HG03457 (cell line): ENCODE results near the gene GGNBP2.

Source experiments
- ATAC-seq: cut with Tn5 transposase; IDR thresholded peaks from one replicate; pipeline ENCODE4 v1.9.1; 2021; ENCODE audit warnings: moderate number of reproducible peaks; ENCODE audit not compliant: unreplicated experiment

The GGNBP2 gene

GRCh38 chr17:36515837-36516236 is 28.9 kb upstream of the GGNBP2 start:
- ATAC-seq: no peak

DNA sequence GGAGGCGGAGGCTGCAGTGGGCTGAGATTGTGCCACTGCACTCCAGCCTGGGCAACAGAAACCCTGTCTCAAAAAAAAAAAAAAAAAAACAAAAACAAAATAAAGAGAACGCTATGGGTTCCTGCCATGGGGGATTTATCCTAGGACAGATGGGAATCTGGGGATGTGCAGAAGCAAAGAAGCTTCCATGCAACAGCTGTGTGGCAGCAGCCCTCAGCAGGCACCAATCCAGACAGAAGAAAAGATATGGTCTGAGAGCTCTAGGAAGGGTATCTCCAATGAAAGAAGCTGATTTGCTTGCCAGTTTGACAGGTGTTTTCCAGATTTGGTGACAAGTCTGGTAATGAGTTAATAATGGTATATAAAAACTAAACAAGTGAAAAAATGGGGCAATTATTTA is 21.6 kb upstream of the GGNBP2 start:
- no peak for ATAC-seq

GRCh38 chr17:36524428-36524876 is 20.3 kb upstream of the GGNBP2 start:
- ATAC-seq: no peak

DNA sequence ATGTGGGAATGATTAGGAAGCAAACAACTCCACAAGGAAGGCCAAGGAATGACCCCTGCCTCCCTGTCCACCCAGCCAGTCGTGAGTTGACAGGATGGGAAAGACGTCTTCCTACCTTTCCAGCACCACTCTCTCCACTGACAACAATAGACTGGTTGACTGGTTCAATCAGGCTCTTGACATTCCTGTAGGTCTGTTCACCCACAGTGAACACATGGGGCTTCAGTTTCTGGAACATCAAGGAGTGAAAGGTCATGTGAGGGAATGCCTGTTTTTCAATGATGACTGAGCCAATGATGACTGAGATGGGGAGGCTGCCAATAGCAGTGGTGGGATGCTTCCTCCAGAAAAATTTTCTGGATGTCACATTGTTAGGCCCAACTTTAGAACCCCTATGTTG is 19.6 kb upstream of the GGNBP2 start:
- no peak for ATAC-seq

DNA sequence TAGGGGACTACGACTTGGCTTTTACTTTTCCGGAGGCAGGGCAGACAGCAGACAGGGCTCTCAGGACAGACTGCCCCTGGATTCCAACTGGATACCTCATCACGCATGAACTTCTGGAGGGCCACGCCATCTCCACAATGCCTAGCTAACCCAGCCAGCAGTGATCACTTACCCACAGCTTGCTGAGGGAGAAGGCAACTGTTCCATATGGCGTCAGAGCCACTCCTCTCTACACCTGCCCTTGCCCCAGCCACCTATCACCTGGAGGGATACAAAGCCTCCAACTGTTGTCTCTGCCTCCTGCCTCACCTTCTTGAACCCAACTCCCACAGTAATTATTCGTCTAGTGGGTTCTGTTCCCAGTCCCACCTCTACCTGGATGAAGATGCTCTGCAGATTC is 18.8 kb upstream of the GGNBP2 start:
- no peak for ATAC-seq

DNA sequence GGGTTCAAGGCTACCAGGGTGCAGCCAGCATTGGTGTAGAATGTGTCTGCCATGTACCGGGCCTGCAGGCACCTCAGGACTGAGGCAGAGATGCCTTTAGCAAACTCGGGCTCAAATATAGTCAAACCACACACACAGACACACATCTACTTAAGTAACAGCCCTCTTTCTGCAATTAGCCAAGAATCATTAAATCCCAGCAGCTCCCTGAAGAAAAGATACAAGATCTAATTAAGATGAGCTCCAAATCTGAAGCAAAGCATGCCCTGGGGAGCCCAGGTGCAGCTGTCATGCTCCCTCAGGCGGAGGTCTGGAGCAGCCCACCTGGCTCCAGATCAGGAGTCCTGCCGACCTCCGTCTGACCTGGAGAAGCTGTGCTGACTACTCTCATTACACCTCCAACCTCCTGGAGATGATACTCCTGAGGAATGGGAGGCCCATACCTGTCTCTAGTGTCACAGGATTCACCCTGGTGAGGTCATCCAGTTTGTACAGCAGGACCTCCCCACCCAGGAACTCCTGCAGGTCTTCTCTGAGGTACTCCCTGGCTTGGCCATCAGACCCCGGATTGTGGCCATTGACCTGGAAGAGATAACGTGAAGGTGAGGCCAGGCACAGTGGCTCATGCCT is 17.0 kb upstream of the GGNBP2 start:
- ATAC-seq: no peak

DNA sequence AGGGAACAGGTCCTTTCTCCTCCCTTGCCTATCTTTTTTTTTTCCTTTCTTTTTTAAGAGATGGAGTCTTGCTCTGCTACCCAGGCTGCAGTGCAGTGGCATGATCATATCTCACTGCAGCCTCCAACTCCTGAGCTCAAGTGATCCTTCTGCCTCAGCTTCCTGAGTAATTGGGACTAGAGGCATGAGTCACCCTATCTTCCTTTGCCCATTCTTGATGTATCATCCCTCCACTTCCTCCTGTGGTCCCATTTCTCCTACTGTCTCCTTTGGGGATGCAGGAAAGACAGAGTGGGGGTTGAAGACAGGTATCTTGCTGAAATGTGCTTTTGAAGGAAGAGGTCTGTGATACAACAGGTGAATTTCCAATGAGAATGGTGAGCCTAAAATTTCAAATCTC is 15.6 kb upstream of the GGNBP2 start:
- ATAC-seq: no peak

- no peak for ATAC-seq
Observed at GRCh38 chr17:36532435-36532975, 12.2 kb upstream of the GGNBP2 start.

DNA sequence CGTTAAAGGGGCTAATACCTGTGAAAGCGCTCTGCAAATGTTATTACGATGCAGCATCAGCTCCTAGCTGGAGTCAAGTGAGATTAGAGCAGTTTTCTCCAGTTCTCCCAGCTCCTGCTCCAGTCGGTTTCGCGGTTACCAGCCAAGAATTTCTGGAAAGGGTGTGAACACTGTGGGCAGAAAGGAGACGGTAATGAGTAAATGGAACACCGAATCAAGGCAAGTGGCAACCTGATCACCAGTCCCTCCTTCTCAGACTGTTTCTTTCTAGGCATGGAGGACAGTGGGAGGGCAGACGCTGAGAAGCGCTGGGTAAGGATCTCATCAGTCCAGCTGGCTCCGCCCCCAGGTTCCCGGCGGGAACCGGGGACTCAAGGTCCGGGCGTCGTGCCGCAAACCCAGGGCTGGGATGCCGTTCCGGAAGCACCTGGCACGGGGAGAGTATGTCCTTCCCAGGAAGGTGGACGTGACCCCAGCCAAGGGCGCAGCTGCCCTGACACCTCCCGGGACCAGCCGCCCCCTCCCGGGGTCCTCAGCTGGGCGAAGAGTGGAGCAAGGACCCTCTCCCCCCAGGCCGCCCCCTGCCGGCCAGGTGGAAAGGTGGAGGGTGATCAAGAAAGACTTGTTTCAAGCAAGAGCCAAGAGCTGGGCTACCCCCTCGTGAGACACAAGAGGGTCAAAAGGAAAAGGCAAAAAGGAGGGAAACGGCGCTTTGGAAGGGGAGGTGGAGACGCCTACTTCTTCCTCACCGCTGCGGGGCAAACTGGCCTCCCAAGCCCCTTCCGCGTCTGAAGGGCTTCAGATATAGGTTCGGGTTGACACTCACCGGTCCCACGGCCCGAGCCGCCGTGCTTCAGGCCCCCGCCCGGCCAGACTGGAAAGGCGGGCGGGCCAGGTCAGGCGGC is 10.5 kb upstream of the GGNBP2 start:
- ATAC-seq: peak; percentile 23

DNA sequence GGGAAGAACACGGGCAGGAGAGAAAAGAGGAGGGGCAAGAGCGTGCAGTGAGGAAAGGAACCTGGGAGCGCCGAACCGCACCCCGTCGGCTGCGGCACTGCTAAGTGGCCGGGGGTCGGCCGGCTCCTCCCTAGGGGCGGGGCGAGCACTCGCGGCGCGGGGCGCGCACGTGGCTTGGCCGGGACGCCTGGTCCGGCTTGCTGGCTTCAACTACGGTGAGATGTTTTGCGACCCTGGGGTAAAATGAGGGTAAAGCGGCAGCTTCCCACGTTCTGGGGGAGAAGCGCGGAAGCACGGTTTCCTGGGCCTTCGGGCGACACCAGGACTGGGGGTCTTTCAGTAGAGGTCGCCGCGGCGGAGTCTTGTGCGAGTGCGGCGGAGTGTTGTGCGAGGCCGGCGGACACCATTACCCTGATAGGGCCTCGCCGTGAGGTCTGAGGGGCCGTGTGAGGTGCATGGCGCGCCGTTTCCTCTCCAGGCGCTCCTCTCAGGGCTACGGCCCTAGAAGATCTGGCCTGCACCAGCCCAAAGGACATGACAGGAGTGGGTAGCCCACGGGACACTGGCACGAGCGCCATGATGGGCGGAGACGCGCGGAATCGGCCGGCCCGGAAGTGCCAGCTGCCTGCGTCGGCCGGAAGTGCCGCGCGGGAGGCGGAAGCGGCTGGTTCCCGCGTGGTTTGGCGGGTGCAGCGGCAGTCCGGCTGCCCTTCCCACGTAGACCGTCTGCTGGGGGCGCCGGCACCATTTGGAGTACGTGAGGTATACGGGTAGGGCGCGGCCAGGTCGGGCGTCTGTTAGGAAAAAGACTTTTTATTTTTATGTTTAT is 9.7 kb upstream of the GGNBP2 start, which contains the start of the genes MYO19 and PIGW:
TSS of gene MYO19 (minus strand) at position 29 of the 829 bp plus-strand sequence. CDS start 2,330 bp downstream, outside the sequence.
TSS of gene PIGW (plus strand) at position 148 of the 829 bp plus-strand sequence. CDS start 2,115 bp downstream, outside the sequence.
- peak; percentile 47 for ATAC-seq

- no peak for ATAC-seq
Observed at GRCh38 chr17:36535669-36536081, 9.0 kb upstream of the GGNBP2 start.

DNA sequence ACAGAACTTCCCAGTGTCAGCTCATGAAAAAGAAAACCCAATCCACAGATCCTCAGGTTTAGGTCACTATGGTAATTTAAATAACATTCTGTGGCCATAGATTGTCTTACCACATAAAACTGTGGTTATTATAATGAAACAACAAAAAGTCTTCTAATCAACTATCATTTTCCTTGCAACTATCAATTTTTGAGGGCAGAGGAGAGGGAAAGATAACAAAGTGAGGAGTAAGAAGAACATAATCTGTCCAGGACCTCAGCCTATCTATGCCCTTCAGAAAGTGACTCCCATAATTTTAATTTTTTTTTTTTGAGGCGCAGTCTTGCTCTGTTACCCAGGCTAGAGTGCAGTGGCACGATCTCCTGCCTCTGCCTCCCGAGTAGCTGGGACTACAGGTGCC is 4.0 kb upstream of the GGNBP2 start:
- no peak for ATAC-seq

GRCh38 chr17:36542755-36543154 is 2.0 kb upstream of the GGNBP2 start:
- ATAC-seq: no peak

GRCh38 chr17:36544044-36544306 is 744 bp upstream of the GGNBP2 start:
- ATAC-seq: peak; percentile 10

GRCh38 chr17:36545077-36545464 is 352 bp downstream of the GGNBP2 start:
- peak; percentile 18 for ATAC-seq

DNA sequence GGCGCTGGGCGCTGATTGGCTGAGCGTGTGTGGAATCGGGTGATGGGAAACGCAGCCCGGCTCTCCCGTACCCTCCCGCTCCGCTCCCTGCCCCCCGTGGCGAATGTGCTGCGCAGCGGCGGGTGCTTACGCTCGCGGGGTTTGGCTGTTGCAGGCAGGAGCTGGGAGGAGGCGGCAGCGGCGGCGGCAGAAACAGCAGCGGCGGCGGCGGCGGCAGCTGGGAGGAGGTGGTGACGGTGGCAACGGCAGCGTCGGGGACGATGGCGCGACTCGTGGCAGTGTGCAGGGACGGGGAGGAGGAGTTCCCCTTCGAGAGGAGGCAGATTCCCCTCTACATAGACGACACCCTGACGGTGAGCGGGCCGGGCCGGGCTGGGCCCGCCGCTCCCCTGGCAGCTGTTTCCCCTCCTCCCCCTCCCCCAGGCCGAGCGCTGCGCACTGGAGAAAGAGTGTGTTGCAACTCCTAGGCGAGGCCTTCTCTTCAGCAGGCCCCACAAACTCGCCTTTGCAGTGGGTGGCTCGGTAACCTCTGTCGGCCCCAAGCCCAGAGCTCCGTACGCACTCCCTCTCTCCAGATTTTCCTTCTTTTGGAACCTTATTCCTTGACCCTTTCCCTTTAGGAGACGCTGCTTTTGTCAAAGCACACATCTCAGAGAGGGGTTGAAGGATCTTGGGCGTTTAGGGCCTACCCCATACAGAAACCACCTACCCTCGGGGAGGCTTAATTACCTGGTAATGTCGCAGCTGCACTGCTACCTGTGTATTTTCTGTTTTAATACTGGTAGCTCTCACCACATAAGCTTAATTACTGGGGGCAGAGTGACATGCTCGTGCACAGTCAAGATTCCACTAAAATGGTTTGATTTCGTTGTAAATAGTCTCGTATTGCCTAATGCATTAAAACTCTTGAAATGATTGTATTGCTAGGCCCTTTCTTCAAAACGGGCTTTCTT is 1.0 kb downstream of the GGNBP2 start:
- peak; percentile 43 for ATAC-seq

DNA sequence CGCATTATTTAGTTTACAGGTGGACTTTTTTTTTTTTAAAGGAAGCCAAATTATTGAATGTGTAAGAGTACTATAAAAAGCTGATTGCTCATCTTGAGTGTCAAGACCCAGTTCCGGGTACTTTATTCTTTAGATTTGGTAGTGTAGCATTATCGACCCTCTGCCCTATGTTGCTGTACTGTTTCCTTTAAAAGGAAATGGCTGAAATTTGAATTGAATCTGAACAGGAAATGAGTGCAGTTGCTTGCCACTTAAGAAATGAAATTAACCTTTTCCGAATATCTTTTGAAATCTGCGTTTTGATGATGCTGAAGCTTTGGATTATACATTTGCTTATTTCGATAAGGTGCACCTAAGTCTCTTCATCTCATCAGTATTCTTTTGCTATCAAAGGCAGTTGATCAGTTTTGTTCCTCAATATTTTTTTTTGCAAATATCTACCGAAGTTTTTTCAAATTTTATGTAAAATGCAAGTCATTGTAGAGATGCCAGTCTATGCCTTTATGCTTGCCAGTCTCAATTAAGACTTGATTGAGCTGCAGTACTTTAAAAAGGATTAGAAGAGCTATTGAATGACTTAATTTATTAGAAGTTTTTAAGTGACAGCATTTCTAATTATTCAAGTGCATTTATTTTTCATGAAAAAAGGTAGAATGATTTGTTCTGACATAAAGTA is 1.8 kb downstream of the GGNBP2 start:
- no peak for ATAC-seq

DNA sequence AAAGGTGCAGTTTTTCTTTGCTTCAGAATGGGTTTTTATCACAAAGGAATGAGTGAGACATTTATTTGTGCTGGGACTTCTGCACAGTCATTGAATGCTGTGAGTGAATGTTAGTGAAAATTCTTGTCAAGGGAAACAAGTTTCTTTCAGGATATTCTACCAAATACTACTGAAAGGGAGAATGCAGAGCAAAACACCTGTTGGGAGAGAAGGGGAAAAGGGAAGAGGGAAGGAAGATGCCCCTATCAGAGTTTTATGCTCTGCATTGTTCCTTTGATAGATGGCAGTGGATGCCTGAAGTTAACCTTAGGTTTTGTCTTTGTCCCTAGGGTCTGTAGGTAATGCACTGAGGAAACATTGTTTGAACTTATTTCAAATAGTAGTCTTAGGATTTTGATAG is 3.1 kb downstream of the GGNBP2 start:
- ATAC-seq: no peak
